Fibroblast of lung (primary cell): ENCODE results near the gene SERTAD3. TPM values are rescaled to one million over a fixed set of nuclear protein-coding genes. Genes with fewer than 3 reads are reported as not detected.

Source experiments
- DNase-seq, 2 donors: peaks; one replicate each; pipeline versions ENCODE4 v3.0.0 to v3.0.0-alpha.2; 2010; ENCODE audit warnings: low read depth in 2 of 2
- H2AFZ ChIP-seq: 2 replicates; pipeline ENCODE4 v1.5.1; 2012; ENCODE audit warnings: low read length, control low read depth, inconsistent platforms
- H3K27ac ChIP-seq: 2 replicates; pipeline ENCODE4 v1.5.1; 2011; ENCODE audit warnings: low read length, control low read depth; ENCODE audit not compliant: insufficient read depth
- H3K27me3 ChIP-seq: 2 replicates; pipeline ENCODE4 v1.5.1; 2011; ENCODE audit warnings: mild to moderate bottlenecking, low read length; ENCODE audit not compliant: control insufficient read depth, insufficient read depth
- H3K36me3 ChIP-seq: 2 replicates; pipeline ENCODE4 v1.5.1; 2011; ENCODE audit warnings: low read length; ENCODE audit not compliant: control insufficient read depth, insufficient read depth
- H3K4me1 ChIP-seq: 2 replicates; pipeline ENCODE4 v1.5.1; 2011; ENCODE audit warnings: low read length; ENCODE audit not compliant: control insufficient read depth, insufficient read depth; ENCODE audit errors: extremely low read depth
- H3K4me2 ChIP-seq: 2 replicates; pipeline ENCODE4 v1.5.1; 2011; ENCODE audit warnings: low read length, control low read depth; ENCODE audit not compliant: insufficient read depth; ENCODE audit errors: extremely low read depth
- H3K4me3 ChIP-seq, 4 experiments: fragments of 200-600 bp in 1 of 4; sonication (generic) in 1 of 4; replicated peaks in 1 of 4; 2 replicates each; pipeline ENCODE4 v1.5.1; 2011 to 2016; ENCODE audit warnings: low read length in 4 of 4, low read depth in 3 of 4, mild to moderate bottlenecking in 3 of 4, control low read depth in 2 of 4, inconsistent platforms in 1 of 4, mixed read lengths in 1 of 4; ENCODE audit not compliant: insufficient read depth in 1 of 4; ENCODE audit errors: control extremely low read depth in 1 of 4
- H3K79me2 ChIP-seq: 2 replicates; pipeline ENCODE4 v1.5.1; 2012; ENCODE audit warnings: mild to moderate bottlenecking, low read length, inconsistent platforms; ENCODE audit not compliant: control insufficient read depth, insufficient read depth
- H3K9ac ChIP-seq: 2 replicates; pipeline ENCODE4 v1.5.1; 2011; ENCODE audit warnings: mild to moderate bottlenecking, low read length, control low read depth; ENCODE audit not compliant: insufficient read depth
- H3K9me3 ChIP-seq: 2 replicates; pipeline ENCODE4 v1.5.1; 2012; ENCODE audit warnings: low read depth, low read length; ENCODE audit not compliant: control insufficient read depth, insufficient read depth
- H4K20me1 ChIP-seq: 2 replicates; pipeline ENCODE4 v1.5.1; 2011; ENCODE audit warnings: low read length; ENCODE audit not compliant: control insufficient read depth, insufficient read depth; ENCODE audit errors: extremely low read depth
- EZH2 ChIP-seq: IDR thresholded peaks from 2 replicates; pipeline ENCODE4 v1.5.1; 2012; ENCODE audit warnings: low read length, control low read depth, mild to moderate bottlenecking; ENCODE audit errors: missing control alignments
- polyA plus RNA-seq, 2 donors: library from polyadenylated mRNA; depleted of rRNA in 1 of 2; stranded (reverse) in 1 of 2; unstranded in 1 of 2; fragments of >200 nt; gene quantifications; 2 replicates each; pipeline ENCODE4 v1.2.1, GENCODE V29; 2011 to 2012; ENCODE audit warnings: missing spikeins in 1 of 2
- total RNA-seq: library from RNA; depleted of rRNA; stranded (reverse); fragments of >200 nt; gene quantifications from 2 replicates; pipeline ENCODE4 v1.2.1, GENCODE V29; 2014
- TF ChIP-seq, protein P1 (sequence below), 2 donors: IDR thresholded peaks in 1 of 2; conservative IDR thresholded peaks in 1 of 2; 1 replicate in 1 of 2; 2 replicates in 1 of 2; pipeline ENCODE4 v1.5.1; 2011 to 2012; ENCODE audit warnings: low read length in 2 of 2, control low read depth in 1 of 2, inconsistent platforms in 1 of 2, low read depth in 1 of 2, mild to moderate bottlenecking in 1 of 2

Gene SERTAD3
- total and polyA plus RNA-seq, 2 donors (not counting 1 experiment from before 2014, with no cell fraction given) = 22.3 to 24.8 TPM

DNA sequence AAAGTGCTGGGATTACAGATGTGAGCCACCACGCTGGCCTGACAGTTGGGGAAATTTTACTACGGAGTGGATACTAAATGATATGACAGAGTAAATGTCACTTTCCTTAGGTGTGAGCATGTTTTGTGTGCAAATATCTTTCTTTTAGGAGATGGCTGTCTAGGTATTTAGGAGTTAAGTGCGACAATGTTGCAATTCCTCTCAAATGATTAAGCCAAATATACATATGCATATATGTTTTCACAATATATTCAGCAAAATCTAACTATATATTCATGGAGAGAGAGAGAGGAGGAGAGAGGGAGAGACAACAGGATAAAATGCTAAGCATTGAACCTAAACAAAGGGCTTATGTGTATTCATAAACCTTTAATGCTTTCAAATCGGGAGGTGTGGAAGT is 5.4 kb upstream of the SERTAD3 start:
- H3K36me3 ChIP-seq = no peaks in the 10 kb centered on the region
- peaks cover 3% of the 10 kb centered on the region for H3K4me1 ChIP-seq
- no peak overlapping the region for H3K4me2 ChIP-seq
- DNase-seq = no peak
- H3K79me2 ChIP-seq = no peaks in the 10 kb centered on the region
- H4K20me1 ChIP-seq = no peaks in the 10 kb centered on the region
- H3K9ac ChIP-seq = no peak overlapping the region
- no peaks in the 10 kb centered on the region for H3K9me3 ChIP-seq
- H3K4me3 ChIP-seq = no peak overlapping the region
- no peaks in the 10 kb centered on the region for H3K27me3 ChIP-seq
- no peak overlapping the region for H3K27ac ChIP-seq
- H2AFZ ChIP-seq = no peak overlapping the region
- TF ChIP-seq, protein P1, sequence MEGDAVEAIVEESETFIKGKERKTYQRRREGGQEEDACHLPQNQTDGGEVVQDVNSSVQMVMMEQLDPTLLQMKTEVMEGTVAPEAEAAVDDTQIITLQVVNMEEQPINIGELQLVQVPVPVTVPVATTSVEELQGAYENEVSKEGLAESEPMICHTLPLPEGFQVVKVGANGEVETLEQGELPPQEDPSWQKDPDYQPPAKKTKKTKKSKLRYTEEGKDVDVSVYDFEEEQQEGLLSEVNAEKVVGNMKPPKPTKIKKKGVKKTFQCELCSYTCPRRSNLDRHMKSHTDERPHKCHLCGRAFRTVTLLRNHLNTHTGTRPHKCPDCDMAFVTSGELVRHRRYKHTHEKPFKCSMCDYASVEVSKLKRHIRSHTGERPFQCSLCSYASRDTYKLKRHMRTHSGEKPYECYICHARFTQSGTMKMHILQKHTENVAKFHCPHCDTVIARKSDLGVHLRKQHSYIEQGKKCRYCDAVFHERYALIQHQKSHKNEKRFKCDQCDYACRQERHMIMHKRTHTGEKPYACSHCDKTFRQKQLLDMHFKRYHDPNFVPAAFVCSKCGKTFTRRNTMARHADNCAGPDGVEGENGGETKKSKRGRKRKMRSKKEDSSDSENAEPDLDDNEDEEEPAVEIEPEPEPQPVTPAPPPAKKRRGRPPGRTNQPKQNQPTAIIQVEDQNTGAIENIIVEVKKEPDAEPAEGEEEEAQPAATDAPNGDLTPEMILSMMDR (conservative IDR thresholded peaks at IDR 0.05 in 1 of 2, IDR thresholded peaks at IDR 0.05 in 1 of 2; ENCODE audit: low read depth in 1 of 2, low read length in 2 of 2) = no peak
- no peak for TF ChIP-seq EZH2

DNA sequence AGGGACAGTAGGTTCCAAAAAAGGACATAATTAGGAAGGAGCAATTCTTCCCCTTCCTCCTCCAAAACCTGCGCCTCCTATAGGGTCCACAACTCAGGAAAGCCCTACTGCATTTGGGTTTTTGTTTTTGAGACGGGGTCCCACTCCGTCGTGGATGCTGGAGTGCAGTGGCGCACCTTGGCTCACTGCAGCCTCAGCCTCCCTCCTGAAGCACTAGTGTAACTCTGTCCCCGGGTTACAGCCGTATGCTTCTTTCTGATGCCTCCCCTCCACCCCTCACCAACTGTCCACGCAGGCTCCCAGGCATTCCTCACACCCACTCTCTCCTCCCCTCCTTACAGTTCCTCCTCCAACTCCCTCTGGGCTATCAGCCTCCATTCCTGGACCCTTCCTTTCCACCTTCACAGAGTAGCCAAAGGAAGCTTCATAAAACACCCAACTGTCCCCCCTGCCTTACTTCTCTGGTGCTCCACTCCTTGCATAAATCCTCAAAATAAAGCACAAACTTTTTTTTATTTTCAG is 2.2 kb upstream of the SERTAD3 start:
- Histone ChIP-seq H3K27me3 (no peaks in the 10 kb centered on the region), H3K9ac (no peak overlapping the region), H3K4me1 (peaks cover 7% of the 10 kb centered on the region), H3K27ac (no peak overlapping the region), H2AFZ (no peak overlapping the region), H3K79me2 (peaks cover 23% of the 10 kb centered on the region), H4K20me1 (no peaks in the 10 kb centered on the region), H3K36me3 (peaks cover 5% of the 10 kb centered on the region), H3K9me3 (no peaks in the 10 kb centered on the region), H3K4me2 (no peak overlapping the region), H3K4me3 (no peak overlapping the region)
- no peak for DNase-seq
- TF ChIP-seq, protein P1 (conservative IDR thresholded peaks at IDR 0.05 in 1 of 2, IDR thresholded peaks at IDR 0.05 in 1 of 2; ENCODE audit: low read depth in 1 of 2, low read length in 2 of 2) = no peak
- TF ChIP-seq EZH2 = no peak

DNA sequence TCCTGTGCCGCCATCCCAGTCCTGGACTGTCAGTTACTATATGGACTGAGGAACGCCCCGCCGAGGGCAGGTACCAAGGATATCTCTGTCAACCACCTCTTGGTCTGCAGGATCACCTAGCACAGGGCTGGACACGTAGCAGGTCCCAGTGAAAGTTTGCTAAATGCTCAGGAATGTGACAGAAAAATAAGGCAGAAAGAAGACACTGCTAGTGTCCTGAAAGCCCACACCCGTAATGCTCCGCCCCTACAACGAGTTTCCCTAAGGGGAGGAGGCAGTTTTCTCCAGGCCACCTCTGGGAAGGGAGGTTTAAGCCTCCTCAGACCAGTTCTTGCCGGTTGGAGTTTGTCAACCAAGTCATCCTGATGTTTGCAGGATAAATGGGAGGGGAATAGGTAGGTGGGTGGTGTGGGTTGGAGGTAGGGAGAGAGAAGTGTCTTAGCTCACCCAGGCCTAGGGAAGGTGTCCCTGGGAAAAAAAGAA is 1.7 kb upstream of the SERTAD3 start:
- no peak overlapping the region for H2AFZ ChIP-seq
- no peak for TF ChIP-seq EZH2
- TF ChIP-seq, protein P1 (conservative IDR thresholded peaks at IDR 0.05 in 1 of 2, IDR thresholded peaks at IDR 0.05 in 1 of 2; ENCODE audit: low read depth in 1 of 2, low read length in 2 of 2) = no peak
- H3K9me3 ChIP-seq = no peaks in the 10 kb centered on the region
- no peaks in the 10 kb centered on the region for H3K27me3 ChIP-seq
- DNase-seq = no peak
- no peaks in the 10 kb centered on the region for H4K20me1 ChIP-seq
- H3K4me2 ChIP-seq = no peak overlapping the region
- no peak overlapping the region for H3K4me3 ChIP-seq
- H3K4me1 ChIP-seq = peaks cover 7% of the 10 kb centered on the region
- H3K27ac ChIP-seq = no peak overlapping the region
- peaks cover 28% of the 10 kb centered on the region for H3K79me2 ChIP-seq
- H3K36me3 ChIP-seq = peaks cover 9% of the 10 kb centered on the region
- H3K9ac ChIP-seq = no peak overlapping the region
